PC-3 (cell line): Measurements from ENCODE around the gene RABEPK.

Source experiments
- EZH2 ChIP-seq: fragments of 300-600 bp; sonication (generic); IDR thresholded peaks from one replicate; pipeline ENCODE4 v1.6.1; 2017; ENCODE audit warnings: antibody characterized with exemption, mild to moderate bottlenecking, low read length; ENCODE audit not compliant: unreplicated experiment
- EZH2phosphoT487 ChIP-seq: fragments of 300-600 bp; sonication (generic); IDR thresholded peaks from 2 replicates; pipeline ENCODE4 v1.6.1; 2018; ENCODE audit warnings: mild to moderate bottlenecking, antibody characterized with exemption, low read length, borderline replicate concordance
- TF ChIP-seq, protein P1 (sequence below): fragments of 300-600 bp; sonication (generic); conservative IDR thresholded peaks from 2 replicates; pipeline ENCODE4 v1.5.1; 2017; ENCODE audit warnings: antibody characterized with exemption, low read depth, mild to moderate bottlenecking, low read length

DNA sequence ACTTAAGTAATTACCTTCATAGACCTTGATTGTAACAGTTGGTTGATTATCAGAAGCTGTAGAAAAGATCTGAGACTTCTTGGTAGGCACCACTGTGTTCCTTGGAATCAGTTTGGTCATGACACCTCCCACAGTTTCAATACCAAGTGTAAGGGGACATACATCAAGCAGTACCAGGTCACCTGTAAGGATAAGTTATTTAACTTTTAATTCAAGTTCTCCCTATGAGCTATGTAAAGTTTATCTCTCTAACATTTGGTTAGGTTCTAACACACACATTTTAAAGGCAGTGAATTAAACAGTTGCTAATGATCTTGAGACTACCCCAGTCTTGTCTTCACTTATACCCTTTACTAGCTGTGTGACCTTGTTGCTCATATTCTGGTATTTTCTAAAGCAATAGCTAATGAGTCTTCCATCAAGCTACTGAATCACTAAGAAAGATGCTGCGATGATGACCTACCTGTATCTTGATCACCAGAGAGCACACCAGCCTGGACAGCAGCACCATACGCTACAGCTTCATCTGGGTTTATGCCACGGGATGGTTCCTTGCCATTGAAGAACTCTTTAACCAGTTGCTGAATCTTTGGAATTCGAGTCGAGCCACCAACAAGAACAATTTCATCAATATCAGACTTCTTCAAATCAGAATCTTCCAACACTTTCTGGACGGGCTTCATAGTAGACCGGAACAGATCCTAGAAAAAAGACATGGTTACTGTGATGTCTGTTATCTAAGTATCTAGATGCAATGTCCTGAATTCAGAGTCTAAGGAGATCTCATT, 38.0 kb downstream of the RABEPK start:
- TF ChIP-seq, protein P1, sequence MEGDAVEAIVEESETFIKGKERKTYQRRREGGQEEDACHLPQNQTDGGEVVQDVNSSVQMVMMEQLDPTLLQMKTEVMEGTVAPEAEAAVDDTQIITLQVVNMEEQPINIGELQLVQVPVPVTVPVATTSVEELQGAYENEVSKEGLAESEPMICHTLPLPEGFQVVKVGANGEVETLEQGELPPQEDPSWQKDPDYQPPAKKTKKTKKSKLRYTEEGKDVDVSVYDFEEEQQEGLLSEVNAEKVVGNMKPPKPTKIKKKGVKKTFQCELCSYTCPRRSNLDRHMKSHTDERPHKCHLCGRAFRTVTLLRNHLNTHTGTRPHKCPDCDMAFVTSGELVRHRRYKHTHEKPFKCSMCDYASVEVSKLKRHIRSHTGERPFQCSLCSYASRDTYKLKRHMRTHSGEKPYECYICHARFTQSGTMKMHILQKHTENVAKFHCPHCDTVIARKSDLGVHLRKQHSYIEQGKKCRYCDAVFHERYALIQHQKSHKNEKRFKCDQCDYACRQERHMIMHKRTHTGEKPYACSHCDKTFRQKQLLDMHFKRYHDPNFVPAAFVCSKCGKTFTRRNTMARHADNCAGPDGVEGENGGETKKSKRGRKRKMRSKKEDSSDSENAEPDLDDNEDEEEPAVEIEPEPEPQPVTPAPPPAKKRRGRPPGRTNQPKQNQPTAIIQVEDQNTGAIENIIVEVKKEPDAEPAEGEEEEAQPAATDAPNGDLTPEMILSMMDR, result no peak
- no peak for TF ChIP-seq EZH2
- TF ChIP-seq EZH2phosphoT487, result no peak
